SIG-M5 (cell line): Measurements from ENCODE around the gene CD99.
"Not testable (repeated sequence)": the region's sequence is repeated elsewhere in the genome, so short reads cannot be mapped to it uniquely, and the experiment has no call there.

Experiments
- DNase-seq: peaks from one replicate; lab custom pipeline; 2025; lab: John Stamatoyannopoulos, UW

Gene CD99

GRCh38 chrX:2774057-2774456, 83.0 kb downstream of the CD99 start:
- DNase-seq = no peak

DNA sequence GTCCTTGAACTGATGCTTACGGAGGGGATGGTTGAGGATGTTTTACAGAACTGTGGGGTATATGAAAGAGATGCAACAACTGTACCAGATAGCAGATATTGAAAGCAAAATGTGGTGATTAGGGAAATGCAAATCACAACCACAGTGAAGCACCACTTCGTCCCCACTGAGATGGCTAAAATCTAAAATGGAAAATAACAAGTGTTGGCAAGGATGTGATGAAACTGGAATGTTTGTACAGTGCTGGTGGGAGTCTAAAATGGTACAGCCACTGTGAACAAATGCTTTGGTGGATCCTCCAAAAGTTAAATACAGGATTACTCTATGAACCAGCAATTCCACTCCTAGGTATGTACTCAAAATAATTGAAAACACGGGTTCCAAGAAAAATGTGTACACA, 83.7 kb downstream of the CD99 start:
- DNase-seq = no peak

- not testable (repeated sequence) for DNase-seq
Observed at GRCh38 chrX:2780472-2781225, 89.6 kb downstream of the CD99 start.

DNA sequence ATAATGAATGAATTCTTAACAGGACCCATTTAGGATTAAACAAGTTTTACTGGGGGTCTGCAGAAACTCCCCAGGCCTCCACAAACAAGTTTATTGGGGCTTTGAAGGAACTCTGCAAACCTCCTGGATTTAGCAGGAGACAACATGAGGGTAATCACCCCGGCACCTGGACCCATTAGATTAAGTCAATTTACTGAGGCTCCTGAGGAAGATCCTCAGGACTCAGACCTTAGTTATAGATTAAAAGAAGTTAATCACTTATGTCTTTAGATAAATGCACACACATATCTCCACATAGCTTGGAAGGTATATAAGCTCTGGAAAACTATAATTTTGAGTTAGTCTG, 90.1 kb downstream of the CD99 start:
- no peak for DNase-seq

DNA sequence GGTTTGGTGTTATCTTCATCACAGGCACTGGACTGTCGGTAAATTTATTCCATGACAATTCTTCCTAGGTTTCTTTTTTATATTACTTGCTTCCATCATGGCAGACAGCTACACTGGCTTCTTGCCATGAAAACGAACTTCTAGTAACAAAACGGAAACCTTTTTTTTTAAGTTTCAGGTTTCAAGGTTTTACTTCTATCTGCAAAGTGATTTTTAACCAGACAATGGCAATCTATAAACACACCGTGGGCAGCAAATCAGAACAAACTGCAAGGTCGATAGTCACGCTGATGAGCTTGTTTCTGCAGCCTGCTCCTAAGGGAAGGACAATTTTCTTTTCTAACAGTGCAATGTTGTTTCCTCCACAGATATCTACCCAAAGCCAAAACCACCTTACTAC, 90.6 kb downstream of the CD99 start:
- DNase-seq = no peak

DNA sequence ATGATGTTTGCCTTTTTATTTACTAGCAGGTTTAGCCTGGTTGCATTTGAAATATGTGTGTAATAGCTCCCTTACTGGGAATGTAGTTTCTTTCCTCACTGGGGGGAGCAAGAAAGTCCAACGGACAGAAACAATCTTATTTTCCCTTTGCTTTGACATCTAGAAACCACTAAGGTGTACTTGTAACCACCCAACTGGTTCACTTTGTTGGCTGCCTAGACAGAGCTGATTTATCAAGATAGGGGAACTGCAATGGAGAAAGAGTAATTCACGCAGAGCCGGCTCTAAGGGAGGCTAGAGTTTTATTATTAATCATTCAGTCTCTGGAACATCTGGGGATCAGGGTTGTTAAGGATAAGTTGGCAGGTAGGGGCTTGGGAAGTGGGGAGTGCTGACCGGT, 91.1 kb downstream of the CD99 start:
- DNase-seq = no peak

- DNase-seq = no peak
Observed at GRCh38 chrX:2782778-2783177, 91.7 kb downstream of the CD99 start.

DNA sequence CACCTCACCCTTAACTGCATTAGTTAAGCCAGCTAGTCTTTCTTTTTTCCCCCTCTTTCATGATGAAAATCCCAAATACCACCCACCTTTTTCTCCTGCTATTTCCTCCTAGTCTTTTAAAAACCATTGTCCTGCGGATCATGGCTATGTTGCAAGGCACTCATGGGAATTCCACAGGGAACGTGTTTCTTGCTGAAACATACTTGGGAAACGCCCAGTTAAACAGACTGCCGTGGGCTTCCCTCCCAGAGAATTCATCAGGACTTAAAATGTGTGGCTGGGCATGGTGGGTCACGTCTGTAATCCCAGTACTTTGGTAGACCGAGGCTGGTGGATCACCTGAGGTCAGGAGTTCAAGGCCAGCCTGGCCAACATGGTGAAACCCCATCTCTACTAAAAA, 92.9 kb downstream of the CD99 start:
- no peak for DNase-seq

- DNase-seq = no peak
Observed at GRCh38 chrX:2785538-2785937, 94.4 kb downstream of the CD99 start.

DNA sequence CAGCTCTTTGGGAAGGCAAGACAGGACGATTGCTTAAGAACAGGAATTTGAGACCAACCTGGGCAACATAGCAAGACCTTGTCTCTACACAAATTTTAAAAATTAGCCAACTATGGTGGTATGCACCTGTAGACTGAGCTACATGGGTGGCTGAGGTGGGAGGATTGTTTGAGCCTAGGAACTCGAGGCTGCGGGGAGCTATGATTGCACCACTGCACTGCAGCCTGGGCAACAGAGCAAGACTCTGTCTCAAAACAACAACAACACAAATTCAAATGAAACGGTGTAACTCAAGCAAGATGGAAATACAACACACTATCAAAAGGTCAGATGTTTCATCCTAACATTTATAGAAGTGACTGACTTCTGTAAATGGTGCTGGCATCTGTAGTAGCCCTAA, 97.9 kb downstream of the CD99 start:
- no peak for DNase-seq

GRCh38 chrX:2789569-2789968, 98.5 kb downstream of the CD99 start:
- no peak for DNase-seq
